ENCODE results near the gene CUL3. TPM values are rescaled to one million over a fixed set of nuclear protein-coding genes. Genes with fewer than 3 reads are reported as not detected.
"Not testable (repeated sequence)": the region's sequence is repeated elsewhere in the genome, so short reads cannot be mapped to it uniquely, and the experiment has no call there.

Gene CUL3
- total RNA-seq, 2 donors from 2014 or later, result 47.4 to 74.1 TPM

DNA sequence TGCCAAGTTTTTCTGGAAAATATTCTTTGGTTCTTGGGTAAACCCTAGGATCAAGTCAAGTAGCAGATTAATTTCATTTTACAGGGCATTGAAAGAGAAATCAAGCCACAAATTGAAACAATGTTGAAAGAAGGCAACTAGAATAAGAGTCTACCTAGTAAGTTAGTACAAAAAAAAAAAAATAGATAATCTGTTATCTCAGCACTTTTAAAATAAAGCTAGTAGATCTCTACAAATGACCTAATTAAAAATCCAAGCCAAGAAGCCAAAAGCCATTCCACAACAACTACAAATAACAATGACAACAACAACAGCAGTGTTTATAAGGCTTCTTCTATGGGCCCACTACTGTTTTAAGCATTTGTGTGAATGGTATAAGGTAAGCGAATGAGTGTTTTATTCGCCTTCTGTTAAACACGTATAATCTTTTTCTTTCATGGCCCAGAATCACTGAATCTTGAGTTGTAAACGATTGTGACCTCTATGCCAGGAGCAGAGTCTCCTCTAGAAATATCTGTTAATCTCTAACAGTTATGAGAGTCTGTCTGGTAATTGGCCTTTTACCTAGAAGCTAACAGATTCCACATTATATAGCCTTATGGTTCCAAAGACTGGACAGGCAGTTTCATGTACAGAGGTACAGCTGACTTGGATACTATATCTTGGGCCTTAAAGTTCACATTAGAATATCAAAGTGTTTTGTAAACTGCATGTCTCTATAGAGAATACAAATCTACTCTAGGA, 28.6 kb upstream of the CUL3 start:
- H3K4me3 ChIP-seq, result no peak overlapping the region
- no peak for ATAC-seq (ENCODE audit: insufficient number of reproducible peaks, low FRiP score, low read depth)
- no peaks in the 10 kb centered on the region for H3K27me3 ChIP-seq (replicated peaks; ENCODE audit: insufficient read depth)
- no peak for DNase-seq (ENCODE audit: low spot score)
- no peak overlapping the region for H3K27ac ChIP-seq
- no peaks in the 10 kb centered on the region for H3K9me3 ChIP-seq
- TF ChIP-seq, protein P1, sequence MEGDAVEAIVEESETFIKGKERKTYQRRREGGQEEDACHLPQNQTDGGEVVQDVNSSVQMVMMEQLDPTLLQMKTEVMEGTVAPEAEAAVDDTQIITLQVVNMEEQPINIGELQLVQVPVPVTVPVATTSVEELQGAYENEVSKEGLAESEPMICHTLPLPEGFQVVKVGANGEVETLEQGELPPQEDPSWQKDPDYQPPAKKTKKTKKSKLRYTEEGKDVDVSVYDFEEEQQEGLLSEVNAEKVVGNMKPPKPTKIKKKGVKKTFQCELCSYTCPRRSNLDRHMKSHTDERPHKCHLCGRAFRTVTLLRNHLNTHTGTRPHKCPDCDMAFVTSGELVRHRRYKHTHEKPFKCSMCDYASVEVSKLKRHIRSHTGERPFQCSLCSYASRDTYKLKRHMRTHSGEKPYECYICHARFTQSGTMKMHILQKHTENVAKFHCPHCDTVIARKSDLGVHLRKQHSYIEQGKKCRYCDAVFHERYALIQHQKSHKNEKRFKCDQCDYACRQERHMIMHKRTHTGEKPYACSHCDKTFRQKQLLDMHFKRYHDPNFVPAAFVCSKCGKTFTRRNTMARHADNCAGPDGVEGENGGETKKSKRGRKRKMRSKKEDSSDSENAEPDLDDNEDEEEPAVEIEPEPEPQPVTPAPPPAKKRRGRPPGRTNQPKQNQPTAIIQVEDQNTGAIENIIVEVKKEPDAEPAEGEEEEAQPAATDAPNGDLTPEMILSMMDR (IDR thresholded peaks at IDR 0.05), result no peak
- H3K4me1 ChIP-seq (ENCODE audit: control insufficient read depth in 1 of 2, low read depth in 2 of 2), result no peaks in the 10 kb centered on the region
- no peaks in the 10 kb centered on the region for H3K36me3 ChIP-seq

DNA sequence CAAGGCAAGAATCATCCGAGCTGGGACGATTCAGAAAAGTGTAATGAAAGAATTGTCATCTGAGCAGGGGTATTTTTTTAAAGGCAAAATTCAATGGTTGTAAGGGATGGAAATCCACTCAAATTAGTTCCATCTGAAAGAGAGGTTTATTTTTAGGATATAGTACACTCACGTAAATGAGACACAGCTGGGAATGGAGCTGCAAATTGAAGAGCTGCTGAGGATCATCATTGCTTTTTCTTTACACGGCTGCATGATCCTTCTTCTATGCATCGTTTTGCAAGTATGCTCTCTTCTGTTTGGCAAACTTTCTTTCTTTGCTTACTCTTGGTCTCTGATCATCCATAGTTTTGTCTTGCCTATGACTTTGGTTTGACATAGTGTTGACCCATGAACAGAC, 27.4 kb upstream of the CUL3 start:
- Histone ChIP-seq H3K27ac (no peak overlapping the region), H3K36me3 (no peaks in the 10 kb centered on the region), H3K27me3 (replicated peaks; ENCODE audit: insufficient read depth) (no peaks in the 10 kb centered on the region), H3K9me3 (no peaks in the 10 kb centered on the region), H3K4me1 (ENCODE audit: control insufficient read depth in 1 of 2, low read depth in 2 of 2) (no peaks in the 10 kb centered on the region), H3K4me3 (no peak overlapping the region)
- ATAC-seq (ENCODE audit: insufficient number of reproducible peaks, low FRiP score, low read depth) (no peak), DNase-seq (ENCODE audit: low spot score) (no peak)
- TF ChIP-seq, protein P1 (IDR thresholded peaks at IDR 0.05), result no peak

DNA sequence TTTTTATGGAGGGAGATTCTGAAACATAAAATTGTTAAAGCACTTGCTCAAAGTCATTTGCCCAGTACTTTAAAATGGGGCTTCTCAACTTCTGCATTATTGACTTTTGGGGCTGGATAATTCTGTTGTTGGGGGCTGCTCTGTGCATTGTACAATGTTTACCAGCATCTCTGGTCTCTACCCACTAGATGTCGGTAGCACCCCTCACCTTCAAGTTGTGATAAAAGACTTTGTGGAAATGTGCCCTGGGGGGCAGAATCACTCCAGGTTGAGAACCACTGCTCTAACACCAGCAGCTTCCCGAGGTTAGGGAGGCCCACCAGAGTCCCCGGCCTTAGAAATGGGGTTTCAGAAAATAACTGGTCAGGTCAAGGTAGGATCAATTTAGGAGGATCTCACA, 26.8 kb upstream of the CUL3 start:
- Histone ChIP-seq H3K4me3 (no peak overlapping the region), H3K9me3 (no peaks in the 10 kb centered on the region), H3K4me1 (ENCODE audit: control insufficient read depth in 1 of 2, low read depth in 2 of 2) (no peaks in the 10 kb centered on the region), H3K36me3 (no peaks in the 10 kb centered on the region), H3K27me3 (replicated peaks; ENCODE audit: insufficient read depth) (no peaks in the 10 kb centered on the region), H3K27ac (no peak overlapping the region)
- no peak for DNase-seq (ENCODE audit: low spot score)
- ATAC-seq (ENCODE audit: insufficient number of reproducible peaks, low FRiP score, low read depth), result no peak
- TF ChIP-seq, protein P1 (IDR thresholded peaks at IDR 0.05), result no peak

GRCh38 chr2:224608104-224608503, 22.9 kb upstream of the CUL3 start:
- Histone ChIP-seq H3K27me3 (replicated peaks; ENCODE audit: insufficient read depth) (no peaks in the 10 kb centered on the region), H3K4me1 (ENCODE audit: control insufficient read depth in 1 of 2, low read depth in 2 of 2) (no peaks in the 10 kb centered on the region), H3K36me3 (no peaks in the 10 kb centered on the region), H3K9me3 (no peaks in the 10 kb centered on the region), H3K4me3 (no peak overlapping the region), H3K27ac (no peak overlapping the region)
- TF ChIP-seq, protein P1 (IDR thresholded peaks at IDR 0.05), result no peak
- no peak for DNase-seq (ENCODE audit: low spot score)
- ATAC-seq (ENCODE audit: insufficient number of reproducible peaks, low FRiP score, low read depth), result no peak

GRCh38 chr2:224603746-224604500, 18.8 kb upstream of the CUL3 start:
- not testable (repeated sequence) for H3K4me1 ChIP-seq (ENCODE audit: control insufficient read depth in 1 of 2, low read depth in 2 of 2); H3K27ac ChIP-seq; H3K36me3 ChIP-seq; DNase-seq (ENCODE audit: low spot score); H3K27me3 ChIP-seq (replicated peaks; ENCODE audit: insufficient read depth); H3K9me3 ChIP-seq; ATAC-seq (ENCODE audit: insufficient number of reproducible peaks, low FRiP score, low read depth); H3K4me3 ChIP-seq

GRCh38 chr2:224602778-224603375, 17.7 kb upstream of the CUL3 start:
- H3K27me3 ChIP-seq (replicated peaks; ENCODE audit: insufficient read depth); ATAC-seq (ENCODE audit: insufficient number of reproducible peaks, low FRiP score, low read depth); H3K36me3 ChIP-seq; H3K27ac ChIP-seq; H3K4me3 ChIP-seq; H3K9me3 ChIP-seq; DNase-seq (ENCODE audit: low spot score); H3K4me1 ChIP-seq (ENCODE audit: control insufficient read depth in 1 of 2, low read depth in 2 of 2): not testable (repeated sequence)

Data from thoracic aorta (tissue), 2 donors.